NCI-H82 treated with DMSO at 0.1 percent for 48 hours (cell line): ENCODE measurements around the gene COL6A2.
"Not testable (repeated sequence)": the region's sequence is repeated elsewhere in the genome, so short reads cannot be mapped to it uniquely, and the experiment has no call there.

Experiments
- DNase-seq: peaks from one replicate; lab custom pipeline; 2025; ENCODE audit not compliant: unreplicated experiment; lab: John Stamatoyannopoulos, UW

Gene COL6A2

GRCh38 chr21:46168659-46169386 lies 70.9 kb downstream of the COL6A2 start:
- no peak for DNase-seq

GRCh38 chr21:46170436-46171193 lies 72.7 kb downstream of the COL6A2 start:
- DNase-seq = not testable (repeated sequence)

GRCh38 chr21:46171585-46171984 lies 73.7 kb downstream of the COL6A2 start:
- no peak for DNase-seq

- no peak for DNase-seq
Observed at GRCh38 chr21:46171996-46172862, 74.3 kb downstream of the COL6A2 start.

- DNase-seq = no peak
Observed at GRCh38 chr21:46172863-46173528, 75.1 kb downstream of the COL6A2 start.

DNA sequence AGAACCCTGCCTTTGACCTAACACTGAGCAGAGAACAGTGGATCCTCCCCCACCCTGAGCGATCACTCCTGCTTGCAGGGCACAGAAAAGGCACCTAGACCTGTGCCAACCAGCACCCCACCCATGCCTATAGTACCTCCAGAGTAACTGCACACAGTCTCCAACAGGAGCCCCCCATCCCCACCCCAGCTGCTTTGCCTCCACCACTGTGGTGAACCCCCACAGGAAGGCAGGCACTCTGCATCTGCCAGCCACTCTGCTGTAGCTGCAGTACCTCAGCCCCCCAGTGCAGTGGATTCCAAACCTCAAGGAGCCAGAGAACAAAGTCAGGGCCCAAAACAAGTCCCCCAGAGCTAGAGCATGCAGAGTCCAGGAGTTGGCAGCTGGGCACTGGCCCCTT lies 75.7 kb downstream of the COL6A2 start:
- DNase-seq = no peak

DNA sequence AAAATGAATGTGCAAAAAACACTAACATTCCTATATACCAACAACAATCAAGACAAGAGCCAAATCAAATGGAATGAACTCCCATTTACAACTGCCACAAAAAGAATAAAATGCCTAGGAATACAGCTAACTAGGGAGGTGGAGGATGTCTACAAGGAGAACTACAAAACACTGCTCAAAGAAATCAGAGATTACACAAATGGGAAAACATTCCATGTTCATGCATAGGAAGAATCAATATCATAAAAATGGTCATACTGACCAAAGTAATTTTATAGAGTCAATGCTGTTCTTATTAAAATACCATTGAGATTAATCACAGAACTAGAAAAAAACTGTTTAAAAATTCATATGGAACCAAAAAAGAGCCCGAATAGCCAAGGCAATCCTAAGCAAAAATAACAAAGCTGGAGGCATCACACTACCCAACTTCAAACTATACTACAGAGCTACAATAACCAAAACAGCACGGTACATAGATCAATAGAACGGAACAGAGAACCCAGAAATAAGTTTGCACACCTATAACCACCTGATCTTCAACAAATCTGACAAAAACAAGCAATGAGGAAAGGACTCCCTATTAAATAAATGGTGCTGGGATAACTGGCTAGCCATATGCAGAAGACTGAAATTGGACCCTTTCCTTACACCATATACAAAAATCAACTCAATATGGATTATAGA lies 78.7 kb downstream of the COL6A2 start:
- DNase-seq = not testable (repeated sequence)

- DNase-seq = no peak
Observed at GRCh38 chr21:46178961-46179360, 81.0 kb downstream of the COL6A2 start.
